KOPT-K1 (cell line): ENCODE data around the gene ZBTB7A.

Experiments
- H3K27ac ChIP-seq: fragments of 200-600 bp; sonication (generic); 2 replicates; pipeline ENCODE4 v1.5.1; 2016; ENCODE audit warnings: antibody characterized with exemption, mild to moderate bottlenecking, low read depth, low read length; ENCODE audit not compliant: poor library complexity, severe bottlenecking
- H3K36me3 ChIP-seq: fragments of 200-600 bp; sonication (generic); 2 replicates; pipeline ENCODE4 v1.5.1; 2017; ENCODE audit warnings: antibody characterized with exemption, mild to moderate bottlenecking, low read length, moderate library complexity; ENCODE audit not compliant: insufficient read depth
- H3K9me3 ChIP-seq: fragments of 200-600 bp; sonication (generic); 2 replicates; pipeline ENCODE4 v1.5.1; 2017; ENCODE audit warnings: antibody characterized with exemption, low read length, mild to moderate bottlenecking; ENCODE audit not compliant: insufficient read depth, poor library complexity, severe bottlenecking

The ZBTB7A gene

DNA sequence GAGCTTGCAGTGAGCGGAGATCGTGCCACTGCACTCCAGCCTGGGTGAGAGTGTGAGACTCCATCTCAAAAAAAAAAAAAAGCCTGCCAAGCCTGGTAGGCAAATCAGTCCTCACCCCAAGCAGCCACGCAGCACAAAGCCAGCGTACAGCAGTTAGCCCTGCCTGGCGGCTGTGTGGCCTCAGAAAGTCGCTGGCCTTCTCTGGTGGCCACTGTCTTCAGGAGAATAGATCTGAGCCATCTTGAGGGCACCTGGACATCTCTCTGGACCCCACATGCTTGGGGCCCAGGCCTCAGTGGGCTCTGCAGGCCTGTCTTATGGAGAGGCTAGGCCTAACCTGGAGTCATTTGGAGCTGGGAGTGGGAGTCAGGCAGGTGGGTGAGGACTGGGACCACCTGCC is 36.1 kb downstream of the ZBTB7A start:
- Histone ChIP-seq H3K27ac (no peak overlapping the region), H3K9me3 (peaks cover 2% of the 10 kb centered on the region), H3K36me3 (peaks cover 74% of the 10 kb centered on the region; the same call in 1 of the 2 replicates)

DNA sequence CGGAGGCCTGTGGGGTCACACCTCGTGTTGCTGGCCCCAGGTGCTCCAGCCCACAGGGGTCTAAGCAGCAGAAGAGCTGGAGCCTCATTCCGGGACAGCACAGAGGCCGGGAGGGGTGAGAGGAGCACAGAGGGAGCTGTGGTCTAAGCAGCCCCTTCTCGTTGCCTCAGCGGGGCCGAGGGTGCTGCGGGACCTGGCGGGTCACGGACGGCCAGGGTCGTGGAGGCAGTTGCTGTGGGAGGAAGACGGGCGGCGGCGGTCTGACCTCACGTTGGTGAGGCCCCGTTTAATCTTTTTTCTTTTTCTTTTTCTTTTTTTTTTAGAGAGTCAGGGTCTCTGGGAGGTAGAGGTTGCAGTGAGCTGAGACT is 37.5 kb downstream of the ZBTB7A start:
- Histone ChIP-seq H3K36me3 (peaks cover 76% of the 10 kb centered on the region), H3K27ac (no peak overlapping the region), H3K9me3 (no peaks in the 10 kb centered on the region)

DNA sequence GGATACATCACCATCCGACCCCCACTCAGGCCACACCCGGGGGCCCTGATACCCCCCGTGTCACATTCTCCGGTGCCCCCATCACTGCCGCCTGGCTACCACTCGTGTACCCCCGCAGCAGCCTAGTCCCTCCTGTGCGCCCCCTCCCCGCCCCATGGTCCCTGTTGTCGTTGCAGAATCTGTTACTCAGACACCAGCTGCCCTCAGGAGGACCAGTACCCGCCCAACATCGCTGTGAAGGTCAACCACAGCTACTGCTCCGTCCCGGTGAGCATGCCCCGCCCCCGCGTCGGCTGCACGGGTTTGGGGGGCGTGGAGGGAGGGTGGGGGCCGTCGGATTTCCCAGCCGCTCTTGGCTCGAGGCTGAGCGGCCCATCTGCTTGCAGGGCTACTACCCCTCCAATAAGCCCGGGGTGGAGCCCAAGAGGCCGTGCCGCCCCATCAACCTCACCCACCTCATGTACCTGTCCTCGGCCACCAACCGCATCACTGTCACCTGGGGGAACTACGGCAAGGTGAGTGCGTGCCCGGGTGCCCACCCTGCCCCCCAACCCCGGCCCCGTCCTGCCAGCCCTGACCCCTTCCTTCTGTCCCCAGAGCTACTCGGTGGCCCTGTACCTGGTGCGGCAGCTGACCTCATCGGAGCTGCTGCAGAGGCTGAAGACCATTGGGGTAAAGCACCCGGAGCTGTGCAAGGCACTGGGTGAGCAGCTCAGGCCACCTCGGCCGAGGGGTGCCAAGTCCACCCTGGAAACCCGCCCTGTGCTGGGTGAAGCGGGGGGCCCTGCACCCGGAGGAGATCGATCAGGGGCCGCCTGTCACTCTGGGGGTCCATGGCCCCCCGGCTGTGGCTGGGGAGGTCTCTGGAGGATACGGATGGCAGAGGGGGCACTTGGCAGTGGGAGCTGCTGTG is 38.1 kb downstream of the ZBTB7A start:
- H3K36me3 ChIP-seq: peaks cover 76% of the 10 kb centered on the region
- no peaks in the 10 kb centered on the region for H3K9me3 ChIP-seq
- no peak overlapping the region for H3K27ac ChIP-seq

DNA sequence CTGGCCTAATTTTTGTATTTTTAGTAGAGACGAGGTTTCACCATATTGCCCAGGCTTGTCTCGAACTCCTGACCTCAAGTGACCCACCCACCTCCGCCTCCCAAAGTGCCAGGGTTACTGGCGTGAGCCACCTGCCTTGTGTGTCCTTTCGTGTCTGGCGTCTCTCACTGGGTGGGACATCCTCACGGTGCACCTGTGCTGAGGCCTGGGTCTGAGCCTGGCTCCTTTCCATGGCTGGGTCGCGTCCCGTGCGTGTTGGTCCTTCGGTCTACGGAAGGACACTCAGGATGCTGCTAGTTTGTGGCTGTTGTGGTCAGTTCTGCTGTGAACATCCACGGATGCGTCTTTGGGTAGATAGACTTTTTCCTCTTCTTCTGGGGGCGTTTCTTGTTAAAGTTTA is 39.6 kb downstream of the ZBTB7A start:
- Histone ChIP-seq H3K27ac (no peak overlapping the region), H3K36me3 (peaks cover 65% of the 10 kb centered on the region), H3K9me3 (peaks cover 2% of the 10 kb centered on the region)

DNA sequence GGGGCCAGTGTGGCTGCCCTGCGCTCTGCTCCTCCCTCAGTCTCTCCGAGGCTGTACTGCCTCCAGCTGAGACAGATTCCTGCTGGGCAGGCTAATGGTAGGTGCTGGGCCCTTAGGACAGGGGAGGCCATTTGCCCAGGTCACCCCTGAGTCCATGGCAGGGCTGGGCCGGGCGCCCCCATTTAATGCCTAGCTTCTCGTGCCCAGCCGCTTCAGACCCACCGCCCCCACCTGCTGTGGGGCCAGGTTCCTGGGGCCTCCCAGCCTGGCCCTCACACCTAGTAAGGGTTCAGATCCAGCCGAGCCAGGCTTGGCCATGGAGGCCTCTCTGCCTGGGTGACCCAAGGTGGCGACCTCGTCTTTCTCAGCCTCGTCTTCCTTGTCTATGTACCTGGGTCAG is 41.4 kb downstream of the ZBTB7A start:
- Histone ChIP-seq H3K27ac (no peak overlapping the region), H3K36me3 (peaks cover 70% of the 10 kb centered on the region), H3K9me3 (peaks cover 12% of the 10 kb centered on the region)

DNA sequence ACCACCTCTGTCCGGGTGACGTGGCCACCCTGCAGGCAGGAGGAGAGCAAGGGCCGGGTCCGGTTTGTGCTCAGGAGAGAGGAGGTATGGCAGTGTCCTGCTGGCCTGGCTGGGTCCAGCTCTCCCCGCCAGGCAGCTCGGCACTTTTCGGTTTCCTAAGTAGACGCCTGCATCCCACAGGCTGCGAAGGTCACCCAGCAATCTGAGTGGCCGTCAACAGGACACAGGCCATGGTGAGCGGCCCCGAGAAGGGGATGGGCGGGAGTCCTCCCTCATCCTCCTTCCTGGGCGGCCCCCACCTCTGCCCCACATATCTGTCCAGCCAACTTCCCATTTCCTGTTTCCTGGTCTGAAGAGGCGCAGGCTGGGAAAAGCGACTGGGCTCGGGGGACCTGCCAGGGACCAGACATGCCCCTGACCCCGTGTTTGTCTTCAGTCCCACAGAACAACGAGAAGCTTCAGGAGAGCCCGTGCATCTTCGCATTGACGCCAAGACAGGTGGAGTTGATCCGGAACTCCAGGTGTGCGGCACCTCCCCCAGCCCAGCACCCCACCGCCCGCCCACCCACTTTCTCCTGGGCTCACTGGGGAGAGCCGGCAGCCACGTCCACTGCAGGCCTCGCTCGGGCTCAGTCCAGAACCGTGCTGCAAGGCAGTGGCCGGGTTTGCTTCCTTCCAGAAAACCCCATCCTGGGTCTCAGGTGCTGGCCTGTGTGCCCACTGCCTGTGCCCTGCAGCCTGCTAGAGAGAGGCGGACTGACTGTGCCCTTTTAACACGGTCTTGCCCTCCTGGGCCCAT is 42.9 kb downstream of the ZBTB7A start:
- no peak overlapping the region for H3K27ac ChIP-seq
- H3K9me3 ChIP-seq: peaks cover 12% of the 10 kb centered on the region
- peaks cover 73% of the 10 kb centered on the region for H3K36me3 ChIP-seq

DNA sequence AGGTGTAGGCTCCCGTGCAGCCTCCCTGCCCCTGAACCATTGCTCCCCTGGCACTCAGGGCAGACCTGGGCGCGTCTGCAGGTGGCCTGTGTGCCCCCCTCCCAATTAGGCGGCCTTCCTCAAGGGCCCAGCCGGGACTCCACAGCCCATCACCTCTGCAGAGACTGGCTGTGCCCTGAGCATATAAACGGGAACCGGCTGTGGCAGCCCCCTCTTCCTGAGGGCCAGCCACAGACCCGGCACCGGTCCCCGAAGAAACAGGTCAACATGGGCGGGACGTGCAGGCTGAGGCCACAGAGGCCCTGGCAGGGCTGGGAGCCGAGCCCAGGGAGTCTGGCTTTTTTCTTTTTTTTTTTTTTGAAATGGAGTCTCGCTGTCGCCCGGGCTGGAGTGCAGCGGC is 47.1 kb downstream of the ZBTB7A start:
- Histone ChIP-seq H3K36me3 (peaks cover 75% of the 10 kb centered on the region), H3K9me3 (peaks cover 12% of the 10 kb centered on the region), H3K27ac (no peak overlapping the region)

DNA sequence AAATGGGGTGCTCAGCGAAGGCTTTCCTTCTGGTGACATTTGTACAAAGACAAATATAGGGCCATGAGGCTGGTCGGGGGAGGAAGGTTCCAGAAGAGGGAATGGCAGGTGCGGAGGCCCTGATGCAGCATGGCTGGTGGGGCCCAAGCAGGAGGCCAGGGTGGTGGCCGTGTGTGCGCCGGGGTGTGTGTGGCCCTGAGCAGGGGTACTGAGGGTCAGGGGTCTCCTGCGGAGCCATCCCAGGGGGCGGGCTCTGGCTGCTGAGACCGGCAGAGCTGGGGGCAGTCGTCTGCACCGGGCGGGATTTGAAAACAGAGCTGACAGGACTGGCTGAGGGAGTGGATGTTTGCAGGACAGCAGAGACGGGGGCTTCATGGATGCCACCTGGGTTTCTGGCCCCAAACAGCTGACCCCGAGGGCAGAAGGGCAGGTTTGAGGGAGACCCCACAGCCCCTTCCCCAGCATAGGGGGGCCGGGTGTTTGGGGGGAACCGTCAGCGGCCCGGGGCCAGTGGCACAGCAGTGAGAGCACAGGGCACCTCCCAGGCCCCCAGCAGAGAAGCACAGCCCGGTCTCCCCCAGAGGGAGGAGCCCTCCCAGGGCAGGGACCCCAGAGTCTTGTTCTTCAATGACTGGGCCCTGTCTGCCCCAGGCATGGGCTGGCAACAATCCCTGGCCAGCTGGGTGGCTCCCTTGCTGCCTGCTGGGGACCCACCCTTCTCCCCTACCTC is 47.8 kb downstream of the ZBTB7A start:
- H3K9me3 ChIP-seq: peaks cover 12% of the 10 kb centered on the region
- H3K27ac ChIP-seq: no peak overlapping the region
- peaks cover 75% of the 10 kb centered on the region for H3K36me3 ChIP-seq

DNA sequence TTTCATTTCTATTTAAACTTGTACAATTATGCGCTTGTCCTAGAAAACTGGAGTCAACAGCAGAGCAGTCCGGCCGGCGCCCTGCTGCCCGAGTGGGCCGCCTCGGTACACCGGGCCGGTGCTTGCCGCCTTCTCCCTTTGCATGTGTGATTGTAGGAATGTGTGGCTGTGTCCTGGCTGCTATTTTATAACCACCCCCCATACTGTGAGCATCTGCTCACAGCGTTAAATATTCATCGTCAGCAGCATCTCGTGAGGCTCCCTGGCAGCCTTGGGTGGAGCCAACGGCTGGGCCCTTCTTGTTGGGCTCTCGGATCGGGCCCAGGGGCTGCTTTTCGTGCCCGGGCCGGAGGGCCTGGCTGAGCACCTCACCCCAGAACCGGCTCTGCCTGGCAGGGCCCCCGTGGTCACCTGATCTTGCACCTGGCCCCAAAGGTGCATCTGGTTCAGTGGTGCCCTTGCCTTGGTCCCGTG is 48.5 kb downstream of the ZBTB7A start:
- Histone ChIP-seq H3K9me3 (peaks cover 12% of the 10 kb centered on the region), H3K27ac (no peak overlapping the region), H3K36me3 (peaks cover 77% of the 10 kb centered on the region)

DNA sequence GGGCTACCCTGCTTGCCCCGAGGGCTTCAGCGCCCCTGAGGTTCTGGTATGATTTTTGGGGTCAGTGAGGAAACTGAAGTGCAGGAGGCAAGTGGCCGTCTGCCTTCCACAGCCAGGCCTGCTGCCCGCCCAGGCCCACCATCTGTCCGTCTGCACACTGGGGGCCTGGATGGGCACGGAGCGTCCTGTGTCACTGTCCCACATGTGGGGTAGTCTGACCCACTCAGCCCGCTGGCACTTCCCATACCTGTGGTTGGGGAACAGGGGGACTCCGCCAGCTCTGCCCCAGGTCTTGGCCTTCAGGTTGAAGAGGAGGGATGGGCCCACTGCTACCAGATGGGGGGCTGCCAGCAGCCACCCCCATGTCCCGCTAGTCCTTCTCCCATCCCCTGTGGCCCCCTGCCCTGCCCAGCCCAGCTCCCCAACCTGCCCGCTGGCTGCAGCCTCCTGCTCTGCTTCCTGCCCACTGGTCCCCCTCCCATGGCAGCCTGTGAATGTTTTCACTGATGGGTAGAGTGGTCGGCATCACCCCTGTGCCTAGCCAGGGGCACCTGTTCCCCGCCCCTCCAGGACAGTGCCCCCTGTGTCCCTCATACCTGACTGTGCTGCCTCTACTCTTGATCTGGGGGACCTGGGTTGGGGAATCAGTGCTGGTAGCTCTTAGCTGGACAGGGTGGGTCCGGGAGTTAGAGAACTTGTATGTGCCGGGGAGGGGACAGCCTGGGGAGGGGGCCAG is 49.6 kb downstream of the ZBTB7A start:
- peaks cover 79% of the 10 kb centered on the region for H3K36me3 ChIP-seq
- peaks cover 9% of the 10 kb centered on the region for H3K9me3 ChIP-seq
- no peak overlapping the region for H3K27ac ChIP-seq

DNA sequence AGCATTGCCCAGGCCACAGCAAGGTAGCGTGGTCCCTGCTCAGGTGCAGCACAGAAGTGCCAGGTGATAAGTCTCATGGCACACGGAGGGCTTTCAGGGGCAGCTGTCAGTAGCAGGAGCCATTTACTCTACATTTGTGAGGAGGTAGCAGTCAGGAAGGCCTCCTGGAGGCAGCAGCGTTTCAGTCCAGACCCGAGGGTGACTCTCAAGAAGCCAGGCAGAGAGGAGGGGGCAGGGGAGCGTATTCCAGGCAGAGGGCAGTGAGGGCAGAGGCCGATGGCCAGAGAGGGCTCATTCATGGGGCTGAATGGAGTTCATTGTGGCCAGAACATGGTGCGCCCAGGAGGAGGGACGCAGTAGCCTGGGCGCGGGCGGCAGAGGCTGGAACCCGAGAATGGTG is 50.2 kb downstream of the ZBTB7A start:
- Histone ChIP-seq H3K27ac (no peak overlapping the region), H3K36me3 (peaks cover 73% of the 10 kb centered on the region), H3K9me3 (peaks cover 3% of the 10 kb centered on the region)

DNA sequence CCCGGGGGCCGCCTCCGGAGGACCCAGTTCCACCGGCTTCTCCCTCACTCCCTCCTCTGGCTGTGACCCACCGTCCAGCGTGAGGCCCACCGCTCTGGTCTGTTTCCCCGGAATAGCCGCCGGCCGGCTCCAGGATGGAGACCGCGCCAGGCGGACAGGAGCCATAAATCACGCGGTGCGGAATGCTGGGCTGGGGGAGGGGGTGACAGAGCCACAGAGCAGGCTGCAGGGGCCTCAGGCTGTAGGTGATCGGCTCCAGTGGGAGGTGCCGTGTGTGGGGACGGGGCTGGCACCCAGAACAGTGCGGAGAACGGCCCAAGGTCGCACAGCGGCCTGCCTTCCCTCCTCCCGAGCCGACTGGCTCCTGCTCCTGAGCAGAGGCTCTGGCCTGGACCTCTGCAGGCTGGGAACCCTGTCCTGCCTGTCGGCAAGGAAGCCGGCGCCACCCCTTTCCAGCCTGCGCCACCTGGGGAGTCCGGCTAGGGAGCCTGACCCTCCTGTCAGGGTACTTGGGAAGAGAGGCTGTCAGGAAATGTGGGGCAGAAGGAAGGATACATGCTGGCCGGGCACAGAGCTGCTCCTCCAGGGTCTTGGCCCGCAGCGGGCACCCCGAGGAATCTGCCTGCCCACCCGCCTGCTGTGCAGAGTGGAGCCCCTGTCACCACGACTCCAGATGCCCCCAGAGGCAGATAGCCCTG is 50.8 kb downstream of the ZBTB7A start:
- Histone ChIP-seq H3K9me3 (no peaks in the 10 kb centered on the region), H3K27ac (no peak overlapping the region), H3K36me3 (peaks cover 67% of the 10 kb centered on the region)

DNA sequence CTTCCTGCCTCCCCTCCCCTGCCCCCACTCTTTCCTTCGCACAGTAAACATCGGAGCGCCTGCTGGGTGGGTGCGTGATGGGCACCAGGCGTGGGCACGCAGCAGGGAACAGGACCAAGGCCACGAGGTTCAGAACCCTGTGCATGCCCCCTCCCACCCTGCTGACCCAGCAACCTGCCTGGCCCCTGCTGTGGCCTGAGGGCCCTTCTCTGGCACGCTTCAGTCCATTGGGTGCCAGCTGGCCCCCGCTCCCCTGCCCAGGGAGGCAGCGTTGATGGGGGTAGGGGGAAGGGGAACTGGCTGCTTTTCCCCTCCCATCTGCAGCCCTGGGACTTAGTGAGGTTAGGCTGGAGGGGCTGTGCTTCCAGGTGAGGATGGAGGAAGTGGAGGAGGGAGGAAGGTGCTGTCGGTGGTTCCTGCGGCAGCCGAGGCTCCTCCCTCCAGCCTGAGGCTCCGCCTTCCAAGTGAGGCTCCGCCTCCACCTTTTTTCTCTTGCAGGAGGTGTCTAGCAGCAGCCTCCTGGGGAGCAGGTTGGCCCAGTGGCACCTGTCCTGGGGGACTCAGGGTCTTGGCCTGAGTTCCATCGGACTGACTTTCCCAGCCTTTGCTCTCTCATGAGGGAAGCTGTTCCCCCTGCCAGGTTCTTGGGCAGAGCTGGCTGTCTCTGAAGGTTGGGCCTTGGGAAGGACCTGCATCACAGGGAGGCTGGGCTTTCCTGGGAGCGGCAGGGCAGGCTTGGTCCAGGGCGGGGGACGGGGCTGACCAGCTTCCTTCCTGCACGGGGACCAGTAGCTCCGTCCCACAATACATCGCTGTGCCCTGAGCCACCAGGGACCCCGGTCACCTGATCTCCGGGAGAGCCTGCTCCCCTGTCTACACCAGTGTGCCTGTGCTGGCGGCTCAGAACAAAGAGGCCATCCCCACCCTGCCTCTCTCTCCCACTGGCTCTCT is 51.9 kb downstream of the ZBTB7A start:
- H3K9me3 ChIP-seq: no peaks in the 10 kb centered on the region
- H3K27ac ChIP-seq: no peak overlapping the region
- peaks cover 67% of the 10 kb centered on the region for H3K36me3 ChIP-seq
